ENCODE data around the gene ANAPC2. TPM values are rescaled to one million over a fixed set of nuclear protein-coding genes. Genes with fewer than 3 reads are reported as not detected.

ANAPC2 gene
- total RNA-seq, 1 donor: 25.7 TPM

GRCh38 chr9:137129456-137130175, 58.7 kb downstream of the ANAPC2 start:
- peak overlapping the region; percentile 81 for H3K4me3 ChIP-seq (ENCODE audit: low read depth, low read length)
- DNase-seq (ENCODE audit: low read depth): peak; percentile 90
- TF ChIP-seq CTCF (IDR thresholded peaks at IDR 0.05; ENCODE audit: insufficient read depth, low read length): no peak

GRCh38 chr9:137128862-137129455, 59.4 kb downstream of the ANAPC2 start:
- peak; percentile 13 for DNase-seq (ENCODE audit: low read depth)
- TF ChIP-seq CTCF (IDR thresholded peaks at IDR 0.05; ENCODE audit: insufficient read depth, low read length): no peak
- peak overlapping the region; percentile 81 for H3K4me3 ChIP-seq (ENCODE audit: low read depth, low read length)

DNA sequence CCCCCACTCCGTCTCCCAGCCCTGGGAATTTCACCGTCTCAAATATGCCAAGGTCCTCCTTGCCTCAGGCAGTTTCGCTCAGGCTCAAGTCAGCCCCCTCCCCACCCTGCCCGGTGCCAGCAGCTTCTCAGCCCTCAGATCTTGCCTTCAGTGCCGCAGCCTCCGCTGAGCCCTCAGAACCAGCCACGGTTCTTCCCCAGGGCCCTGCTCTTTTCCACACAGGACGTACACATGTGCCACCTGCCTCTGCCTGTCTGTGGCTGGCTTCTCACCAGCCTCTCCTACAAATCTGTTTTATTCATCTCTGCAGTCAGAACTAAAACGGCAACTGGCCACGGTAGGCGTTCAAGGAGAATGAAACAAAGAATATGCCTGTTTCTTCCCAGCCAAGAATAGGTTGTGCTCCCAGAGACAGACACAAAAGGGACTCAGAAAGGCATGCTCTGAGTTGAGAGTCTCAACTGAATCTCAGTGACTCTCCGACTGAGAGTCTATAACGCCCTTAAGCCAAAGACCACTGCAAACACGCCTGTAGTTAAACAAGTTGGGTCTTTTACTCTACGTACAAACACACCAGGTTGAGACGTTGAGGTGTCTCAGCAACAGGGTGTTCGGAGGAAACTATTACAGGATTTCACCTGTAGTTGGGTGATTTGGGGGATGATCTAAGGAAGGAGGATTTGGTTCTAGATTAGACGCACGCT, 60.0 kb downstream of the ANAPC2 start:
- TF ChIP-seq CTCF (IDR thresholded peaks at IDR 0.05; ENCODE audit: insufficient read depth, low read length): no peak
- peak overlapping the region; percentile 81 for H3K4me3 ChIP-seq (ENCODE audit: low read depth, low read length)
- no peak for DNase-seq (ENCODE audit: low read depth)

GRCh38 chr9:137127301-137128157, 60.8 kb downstream of the ANAPC2 start:
- no peak for TF ChIP-seq CTCF (IDR thresholded peaks at IDR 0.05; ENCODE audit: insufficient read depth, low read length)
- peak overlapping the region; percentile 81 for H3K4me3 ChIP-seq (ENCODE audit: low read depth, low read length)
- DNase-seq (ENCODE audit: low read depth): peak; percentile 48

DNA sequence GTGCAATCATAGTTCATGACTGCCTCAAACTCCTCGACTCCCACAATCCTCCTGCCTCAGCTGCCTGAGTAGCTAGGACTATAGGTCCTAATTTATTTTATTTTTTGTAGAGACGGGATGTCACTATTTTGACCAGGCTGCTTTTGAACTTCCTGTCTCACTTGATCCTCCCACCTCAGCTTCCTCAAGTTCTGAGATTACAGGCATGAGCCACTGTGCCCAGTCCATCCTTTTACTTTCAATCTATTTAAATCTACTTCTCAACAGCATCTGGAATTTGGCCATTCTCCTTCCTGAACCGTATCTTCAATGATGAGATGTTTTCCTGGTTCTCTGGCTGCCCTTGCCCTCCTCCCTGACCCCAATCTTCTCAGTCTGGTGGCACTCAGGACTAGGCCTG, 61.6 kb downstream of the ANAPC2 start:
- peak overlapping the region; percentile 81 for H3K4me3 ChIP-seq (ENCODE audit: low read depth, low read length)
- no peak for DNase-seq (ENCODE audit: low read depth)
- TF ChIP-seq CTCF (IDR thresholded peaks at IDR 0.05; ENCODE audit: insufficient read depth, low read length): no peak

Small RNA genes lying within 50 kb of the gene (small RNA-seq; reads per million reads assigned to genes)
- not detected for gene MIR3621

Other genes with a start within 250 kb of the ANAPC2 start
- 52.6 and 139 TPM in 2 replicates for gene FBXW5, start 243.8 kb downstream of the ANAPC2 start, total RNA-seq (ENCODE audit: low replicate concordance)
- gene C8G, start 243.3 kb downstream of the ANAPC2 start, total RNA-seq (ENCODE audit: low replicate concordance): 0.36 TPM in 1 of 2 replicates, not detected in the other
- not detected in 2 replicates for gene LCN12, start 236.3 kb downstream of the ANAPC2 start, total RNA-seq (ENCODE audit: low replicate concordance)
- gene PTGDS, start 211.1 kb downstream of the ANAPC2 start, total RNA-seq (ENCODE audit: low replicate concordance): 27.6 and 32.8 TPM in 2 replicates
- gene LCNL1, start 205.6 kb downstream of the ANAPC2 start, total RNA-seq (ENCODE audit: low replicate concordance): 0.54 and 15.3 TPM in 2 replicates
- gene PAXX, start 196.1 kb downstream of the ANAPC2 start, total RNA-seq (ENCODE audit: low replicate concordance): 7.1 and 18.3 TPM in 2 replicates
- 4.3 and 5.2 TPM in 2 replicates for gene CLIC3, start 192.0 kb downstream of the ANAPC2 start, total RNA-seq (ENCODE audit: low replicate concordance)
- 21.0 and 25.0 TPM in 2 replicates for gene ABCA2, start 160.3 kb downstream of the ANAPC2 start, total RNA-seq (ENCODE audit: low replicate concordance)
- not detected in 2 replicates for gene FUT7, start 156.5 kb downstream of the ANAPC2 start, total RNA-seq (ENCODE audit: low replicate concordance)
- 23.8 and 31.6 TPM in 2 replicates for gene NPDC1, start 142.4 kb downstream of the ANAPC2 start, total RNA-seq (ENCODE audit: low replicate concordance)
- gene ENTPD2, start 134.5 kb downstream of the ANAPC2 start, total RNA-seq (ENCODE audit: low replicate concordance): 0.09 TPM in 1 of 2 replicates, not detected in the other
- gene SAPCD2, start 118.0 kb downstream of the ANAPC2 start, total RNA-seq (ENCODE audit: low replicate concordance): 0.41 and 1.5 TPM in 2 replicates
- 12.7 and 17.7 TPM in 2 replicates for gene UAP1L1, start 111.0 kb downstream of the ANAPC2 start, total RNA-seq (ENCODE audit: low replicate concordance)
- 50.8 and 103 TPM in 2 replicates for gene MAN1B1, start 101.6 kb downstream of the ANAPC2 start, total RNA-seq (ENCODE audit: low replicate concordance)
- gene DPP7, start 73.8 kb downstream of the ANAPC2 start, total RNA-seq (ENCODE audit: low replicate concordance): 69.5 and 72.3 TPM in 2 replicates
- gene GRIN1, start 49.4 kb downstream of the ANAPC2 start, total RNA-seq (ENCODE audit: low replicate concordance): not detected in 2 replicates
- gene LRRC26, start 18.5 kb downstream of the ANAPC2 start, total RNA-seq (ENCODE audit: low replicate concordance): not detected in 2 replicates
- not detected in 2 replicates for gene TMEM210, start 16.5 kb downstream of the ANAPC2 start, total RNA-seq (ENCODE audit: low replicate concordance)
- 43.5 and 51.5 TPM in 2 replicates for gene SSNA1, start 116 bp upstream of the ANAPC2 start, total RNA-seq (ENCODE audit: low replicate concordance)
- 8.0 and 10.5 TPM in 2 replicates for gene TPRN, start 12.2 kb upstream of the ANAPC2 start, total RNA-seq (ENCODE audit: low replicate concordance)
- 32.3 and 34.7 TPM in 2 replicates for gene TMEM203, start 17.1 kb upstream of the ANAPC2 start, total RNA-seq (ENCODE audit: low replicate concordance)
- 8.5 and 8.6 TPM in 2 replicates for gene NDOR1, start 17.1 kb upstream of the ANAPC2 start, total RNA-seq (ENCODE audit: low replicate concordance)
- 0.45 TPM in 1 of 2 replicates, not detected in the other for gene RNF208, start 33.7 kb upstream of the ANAPC2 start, total RNA-seq (ENCODE audit: low replicate concordance)
- 0.36 and 0.49 TPM in 2 replicates for gene CYSRT1, start 36.6 kb upstream of the ANAPC2 start, total RNA-seq (ENCODE audit: low replicate concordance)
- 0.09 TPM in 1 of 2 replicates, not detected in the other for gene RNF224, start 38.9 kb upstream of the ANAPC2 start, total RNA-seq (ENCODE audit: low replicate concordance)
- gene SLC34A3, start 42.3 kb upstream of the ANAPC2 start, total RNA-seq (ENCODE audit: low replicate concordance): not detected in 2 replicates
- gene TUBB4B, start 52.7 kb upstream of the ANAPC2 start, total RNA-seq (ENCODE audit: low replicate concordance): 21.8 and 195 TPM in 2 replicates
- gene STPG3, start 62.7 kb upstream of the ANAPC2 start, total RNA-seq (ENCODE audit: low replicate concordance): not detected in 2 replicates
- 27.1 and 43.7 TPM in 2 replicates for gene NELFB, start 66.8 kb upstream of the ANAPC2 start, total RNA-seq (ENCODE audit: low replicate concordance)
- gene TOR4A, start 89.2 kb upstream of the ANAPC2 start, total RNA-seq (ENCODE audit: low replicate concordance): 12.6 and 31.3 TPM in 2 replicates
- 0.09 TPM in 1 of 2 replicates, not detected in the other for gene NRARP, start 113.7 kb upstream of the ANAPC2 start, total RNA-seq (ENCODE audit: low replicate concordance)
- gene EXD3, start 234.6 kb upstream of the ANAPC2 start, total RNA-seq (ENCODE audit: low replicate concordance): 5.2 and 14.3 TPM in 2 replicates
- 0.36 and 0.74 TPM in 2 replicates for gene NOXA1, start 234.8 kb upstream of the ANAPC2 start, total RNA-seq (ENCODE audit: low replicate concordance)

Measured in fibroblast of the aortic adventitia (primary cell).